ENCODE data around the gene ZNHIT3. TPM values are rescaled to one million over a fixed set of nuclear protein-coding genes. Genes with fewer than 3 reads are reported as not detected.

ZNHIT3 gene
- total RNA-seq, 1 donor from 2014 or later, result 35.5 TPM

DNA sequence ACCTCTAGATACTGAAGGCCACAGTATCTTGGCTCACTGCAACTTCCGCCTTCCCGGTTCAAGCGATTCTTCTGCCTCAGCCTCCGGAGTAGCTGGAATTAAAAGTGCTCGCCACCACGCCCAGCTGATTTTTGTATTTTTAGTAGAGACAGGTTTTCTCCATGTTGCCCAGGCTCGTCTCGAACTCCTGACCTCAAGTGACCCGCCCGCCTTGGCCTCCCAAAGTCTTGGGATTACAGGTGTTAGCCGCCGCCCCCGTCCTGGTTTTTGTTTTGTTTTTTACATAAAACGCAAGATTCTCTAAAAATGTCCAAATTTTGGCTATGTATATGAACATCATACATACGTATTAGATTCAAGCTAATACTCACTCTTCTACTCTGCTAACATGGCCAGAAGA is 56.3 kb downstream of the ZNHIT3 start:
- Mint-ChIP-seq H3K4me1 (ENCODE audit: unreplicated experiment) (peaks cover 28% of the 10 kb centered on the region), H3K36me3 (ENCODE audit: unreplicated experiment) (peaks cover 10% of the 10 kb centered on the region), H3K9me3 (ENCODE audit: unreplicated experiment) (no peaks in the 10 kb centered on the region), H3K27me3 (ENCODE audit: unreplicated experiment) (no peaks in the 10 kb centered on the region), H3K4me3 (ENCODE audit: unreplicated experiment) (peak overlapping the region; percentile 10), H3K27ac (ENCODE audit: unreplicated experiment) (no peak overlapping the region)
- no peak for DNase-seq (ENCODE audit: extremely low spot score, unreplicated experiment)
- TF ChIP-seq, protein P1, sequence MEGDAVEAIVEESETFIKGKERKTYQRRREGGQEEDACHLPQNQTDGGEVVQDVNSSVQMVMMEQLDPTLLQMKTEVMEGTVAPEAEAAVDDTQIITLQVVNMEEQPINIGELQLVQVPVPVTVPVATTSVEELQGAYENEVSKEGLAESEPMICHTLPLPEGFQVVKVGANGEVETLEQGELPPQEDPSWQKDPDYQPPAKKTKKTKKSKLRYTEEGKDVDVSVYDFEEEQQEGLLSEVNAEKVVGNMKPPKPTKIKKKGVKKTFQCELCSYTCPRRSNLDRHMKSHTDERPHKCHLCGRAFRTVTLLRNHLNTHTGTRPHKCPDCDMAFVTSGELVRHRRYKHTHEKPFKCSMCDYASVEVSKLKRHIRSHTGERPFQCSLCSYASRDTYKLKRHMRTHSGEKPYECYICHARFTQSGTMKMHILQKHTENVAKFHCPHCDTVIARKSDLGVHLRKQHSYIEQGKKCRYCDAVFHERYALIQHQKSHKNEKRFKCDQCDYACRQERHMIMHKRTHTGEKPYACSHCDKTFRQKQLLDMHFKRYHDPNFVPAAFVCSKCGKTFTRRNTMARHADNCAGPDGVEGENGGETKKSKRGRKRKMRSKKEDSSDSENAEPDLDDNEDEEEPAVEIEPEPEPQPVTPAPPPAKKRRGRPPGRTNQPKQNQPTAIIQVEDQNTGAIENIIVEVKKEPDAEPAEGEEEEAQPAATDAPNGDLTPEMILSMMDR (IDR thresholded peaks at IDR 0.05), result no peak

- TF ChIP-seq, protein P1 (IDR thresholded peaks at IDR 0.05), result peak; percentile 16
- H3K4me3 Mint-ChIP-seq (ENCODE audit: unreplicated experiment), result peak overlapping the region; percentile 89
- no peak for DNase-seq (ENCODE audit: extremely low spot score, unreplicated experiment)
- no peaks in the 10 kb centered on the region for H3K9me3 Mint-ChIP-seq (ENCODE audit: unreplicated experiment)
- H3K36me3 Mint-ChIP-seq (ENCODE audit: unreplicated experiment), result peaks cover 7% of the 10 kb centered on the region
- peaks cover 39% of the 10 kb centered on the region for H3K4me1 Mint-ChIP-seq (ENCODE audit: unreplicated experiment)
- H3K27ac Mint-ChIP-seq (ENCODE audit: unreplicated experiment), result peak overlapping the region; percentile 99
- H3K27me3 Mint-ChIP-seq (ENCODE audit: unreplicated experiment), result no peaks in the 10 kb centered on the region
Observed at GRCh38 chr17:36544044-36544306, 57.5 kb downstream of the ZNHIT3 start.

GRCh38 chr17:36544307-36545076 is 58.0 kb downstream of the ZNHIT3 start, which contains the start of gene GGNBP2:
Gene GGNBP2, plus strand, starts transcription at chr17:36544919. Its CDS starts 806 bp downstream, at chr17:36545725.
- Mint-ChIP-seq H3K4me1 (ENCODE audit: unreplicated experiment) (peaks cover 43% of the 10 kb centered on the region), H3K4me3 (ENCODE audit: unreplicated experiment) (peak within 1 kb of the TSS; percentile 89), H3K27me3 (ENCODE audit: unreplicated experiment) (no peaks in the 10 kb centered on the region), H3K36me3 (ENCODE audit: unreplicated experiment) (peaks cover 7% of the 10 kb centered on the region), H3K27ac (ENCODE audit: unreplicated experiment) (peak within 1 kb of the TSS; percentile 99), H3K9me3 (ENCODE audit: unreplicated experiment) (no peaks in the 10 kb centered on the region)
- peak; percentile 98 for DNase-seq (ENCODE audit: extremely low spot score, unreplicated experiment)
- TF ChIP-seq, protein P1 (IDR thresholded peaks at IDR 0.05), result no peak

GRCh38 chr17:36545077-36545464 is 58.6 kb downstream of the ZNHIT3 start:
- peak overlapping the region; percentile 99 for H3K27ac Mint-ChIP-seq (ENCODE audit: unreplicated experiment)
- TF ChIP-seq, protein P1 (IDR thresholded peaks at IDR 0.05), result no peak
- H3K4me3 Mint-ChIP-seq (ENCODE audit: unreplicated experiment), result peak overlapping the region; percentile 89
- peaks cover 43% of the 10 kb centered on the region for H3K4me1 Mint-ChIP-seq (ENCODE audit: unreplicated experiment)
- H3K9me3 Mint-ChIP-seq (ENCODE audit: unreplicated experiment), result no peaks in the 10 kb centered on the region
- DNase-seq (ENCODE audit: extremely low spot score, unreplicated experiment), result no peak
- no peaks in the 10 kb centered on the region for H3K27me3 Mint-ChIP-seq (ENCODE audit: unreplicated experiment)
- peaks cover 8% of the 10 kb centered on the region for H3K36me3 Mint-ChIP-seq (ENCODE audit: unreplicated experiment)

Other genes with a start within 250 kb of the ZNHIT3 start
- gene TBC1D3I, start 222.1 kb upstream of the ZNHIT3 start, total RNA-seq, result 0.42 and 1.0 TPM in 2 replicates
- gene TBC1D3G, start 162.8 kb upstream of the ZNHIT3 start, total RNA-seq, result not detected in 2 replicates
- not detected in 2 replicates for gene TBC1D3H, start 98.2 kb upstream of the ZNHIT3 start, total RNA-seq
- 65.8 and 65.9 TPM in 2 replicates for gene MYO19, start 48.2 kb downstream of the ZNHIT3 start, total RNA-seq
- gene PIGW, start 48.3 kb downstream of the ZNHIT3 start, total RNA-seq, result 9.7 and 10.0 TPM in 2 replicates
- 67.7 and 76.1 TPM in 2 replicates for gene GGNBP2, start 58.2 kb downstream of the ZNHIT3 start, total RNA-seq
- 7.1 TPM in 2 replicates for gene DHRS11, start 105.2 kb downstream of the ZNHIT3 start, total RNA-seq
- gene MRM1, start 114.9 kb downstream of the ZNHIT3 start, total RNA-seq, result 3.6 and 4.3 TPM in 2 replicates

All from osteocyte (in vitro differentiated cells).